Measurements from ENCODE around the gene NXNL1. TPM values are rescaled to one million over a fixed set of nuclear protein-coding genes. Genes with fewer than 3 reads are reported as not detected.

The NXNL1 gene
- total and polyA plus RNA-seq, 2 of the 13 experiments (the other 11 are each of a cell fraction or from before 2014, with no cell fraction given): not detected

GRCh38 chr19:17479325-17479791 is 18.6 kb upstream of the NXNL1 start:
- H4K20me1 ChIP-seq (ENCODE audit: insufficient read depth, low read length): no peaks in the 10 kb centered on the region
- in situ Hi-C loops (cut with HindIII; ENCODE audit: extremely low pct_ligation_motif_present, low pct_unique_long_range_greater_than_20kb) (no loop called here), intact Hi-C loops (cut with micrococcal nuclease; ENCODE audit: unreplicated experiment) (no loop called here)
- no peaks in the 10 kb centered on the region for H3K9me3 ChIP-seq (ENCODE audit: low read length)
- FAIRE-seq: no peak
- no peak overlapping the region for H3K27ac ChIP-seq (ENCODE audit: extremely low read length, insufficient read depth, low read length)
- ChIA-PET CTCF (ENCODE audit: low intra/inter-chr PET ratio, low total read pairs) (no interaction called here), POLR2A (no interaction called here)
- no peak overlapping the region for H3K4me2 ChIP-seq (ENCODE audit: low read depth, low read length)
- H2AFZ ChIP-seq (ENCODE audit: low read length): no peak overlapping the region
- peaks cover 2% of the 10 kb centered on the region for H3K79me2 ChIP-seq (ENCODE audit: insufficient read depth, low read length)
- TF ChIP-seq NR2F6 (IDR thresholded peaks at IDR 0.05) (no peak), NR2F6 (CRISPR knock-in tag; IDR thresholded peaks at IDR 0.05) (no peak), ZNF326 (CRISPR knock-in tag; IDR thresholded peaks at IDR 0.05; ENCODE audit: borderline replicate concordance) (no peak), ZFP37 (CRISPR knock-in tag; IDR thresholded peaks at IDR 0.05; ENCODE audit: borderline replicate concordance) (no peak), ZNF362 (CRISPR knock-in tag; IDR thresholded peaks at IDR 0.05; ENCODE audit: borderline replicate concordance) (no peak), ZNF720 (CRISPR knock-in tag; IDR thresholded peaks at IDR 0.05) (no peak), CERS6 (CRISPR knock-in tag; IDR thresholded peaks at IDR 0.05) (no peak), ZNF20 (CRISPR knock-in tag; IDR thresholded peaks at IDR 0.05) (no peak)
- peaks cover 41% of the 10 kb centered on the region for H3K4me1 ChIP-seq (ENCODE audit: insufficient read depth, low read length)
- no peak for DNase-seq (ENCODE audit: low spot score)
- peaks cover 0 to under 1% of the 10 kb centered on the region in 2 experiments; a peak in 1 of 5 replicates for H3K36me3 ChIP-seq (replicated peaks in 1 of 2; ENCODE audit: control insufficient read depth in 1 of 2, insufficient read depth in 2 of 2, low read length in 2 of 2)
- H3K27me3 ChIP-seq (ENCODE audit: control insufficient read depth in 1 of 2, insufficient read depth in 2 of 2, low read length in 2 of 2): no peaks in the 10 kb centered on the region; a peak in 1 of 5 replicates
- no peak for ATAC-seq
- no peak overlapping the region for H3K4me3 ChIP-seq (replicated peaks in 1 of 3; ENCODE audit: insufficient read depth in 1 of 3, low read depth in 2 of 3, low read length in 3 of 3)
- WGBS (ENCODE audit: low lambda C conversion rate): 87% methylated on average over 6 of the region's 6 CpGs
- H3K9ac ChIP-seq (ENCODE audit: insufficient read depth, low read depth, low read length): no peak overlapping the region
- no TSS peak for BruUV-seq (replicated peaks)

Data from HepG2 (cell line).